SK-N-MC (cell line): ENCODE measurements around the gene FXYD3.
"Not testable (repeated sequence)": the region's sequence is repeated elsewhere in the genome, so short reads cannot be mapped to it uniquely, and the experiment has no call there.

Experiments
- EZH2 ChIP-seq: fragments of 200-600 bp; sonication (generic); IDR thresholded peaks from one replicate; pipeline ENCODE4 v1.6.1; 2017; ENCODE audit warnings: antibody characterized with exemption
- POLR2AphosphoS5 ChIP-seq: IDR thresholded peaks from 2 replicates; pipeline ENCODE4 v1.6.1; 2012; ENCODE audit warnings: mild to moderate bottlenecking, low read depth, low read length, borderline replicate concordance

DNA sequence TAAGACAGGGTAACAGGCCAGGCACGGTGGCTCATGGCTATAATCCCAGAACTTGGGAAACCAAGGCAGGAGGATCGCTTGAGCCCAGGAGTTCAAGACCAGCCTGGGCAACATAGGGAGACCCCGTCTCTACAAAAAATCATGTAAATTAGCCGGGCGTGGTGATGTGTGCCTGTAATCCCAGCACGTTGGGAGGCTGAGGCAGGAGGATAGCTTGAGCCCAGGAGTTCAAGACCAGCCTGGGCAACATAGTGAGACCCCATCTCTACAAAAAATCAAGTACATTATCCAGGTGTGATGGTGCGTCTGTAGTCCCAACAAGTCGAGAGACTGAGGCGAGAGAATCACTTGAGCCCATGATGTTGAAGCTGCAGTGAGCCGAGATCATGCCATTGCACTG is 12.0 kb upstream of the FXYD3 start:
- TF ChIP-seq EZH2, POLR2AphosphoS5: not testable (repeated sequence)
